Type B pancreatic cell (in vitro differentiated cells): ENCODE measurements around the gene UMOD. TPM values are rescaled to one million over a fixed set of nuclear protein-coding genes. Genes with fewer than 3 reads are reported as not detected.

Experiments used
- DNase-seq: peaks from one replicate; pipeline ENCODE4 v3.0.0; 2021; ENCODE audit warnings: mixed read lengths; ENCODE audit not compliant: unreplicated experiment; ENCODE audit errors: extremely low spot score
- H3K27ac Mint-ChIP-seq: 2 replicates; pipeline ENCODE4 v1.8.0; 2021; ENCODE audit warnings: mild to moderate bottlenecking, mixed read lengths
- H3K27me3 Mint-ChIP-seq: 2 replicates; pipeline ENCODE4 v1.8.0; 2021; ENCODE audit warnings: mixed read lengths
- H3K36me3 Mint-ChIP-seq: 2 replicates; pipeline ENCODE4 v1.8.0; 2021; ENCODE audit warnings: mixed read lengths
- H3K4me1 Mint-ChIP-seq: one replicate; pipeline ENCODE4 v1.8.0; 2021; ENCODE audit warnings: mixed read lengths; ENCODE audit not compliant: unreplicated experiment
- H3K4me3 Mint-ChIP-seq: 2 replicates; pipeline ENCODE4 v1.8.0; 2021; ENCODE audit warnings: mild to moderate bottlenecking, mixed read lengths
- H3K9me3 Mint-ChIP-seq: 2 replicates; pipeline ENCODE4 v1.8.0; 2021; ENCODE audit warnings: mixed read lengths
- CTCF ChIP-seq: fragments of 200-600 bp; sonication (generic); conservative IDR thresholded peaks from 2 replicates; pipeline ENCODE4 v1.5.0; 2021; ENCODE audit warnings: antibody characterized with exemption, mild to moderate bottlenecking
- total RNA-seq: library from RNA; stranded (reverse); gene quantifications from 2 replicates; pipeline ENCODE4 v1.2.1, GENCODE V29; 2021; ENCODE audit warnings: low replicate concordance

UMOD gene
- total RNA-seq, 1 donor from 2014 or later = not detected

- H3K36me3 Mint-ChIP-seq = no peaks in the 10 kb centered on the region
- no peak for DNase-seq
- H3K27me3 Mint-ChIP-seq = peaks cover 31% of the 10 kb centered on the region
- no peaks in the 10 kb centered on the region for H3K4me1 Mint-ChIP-seq
- peak; percentile 63 for TF ChIP-seq CTCF
- no peak overlapping the region for H3K27ac Mint-ChIP-seq
- no peaks in the 10 kb centered on the region for H3K9me3 Mint-ChIP-seq
- H3K4me3 Mint-ChIP-seq = no peak overlapping the region
Observed at GRCh38 chr16:20359997-20360396, 7.5 kb upstream of the UMOD start.

- TF ChIP-seq CTCF = no peak
- no peaks in the 10 kb centered on the region for H3K4me1 Mint-ChIP-seq
- no peaks in the 10 kb centered on the region for H3K9me3 Mint-ChIP-seq
- no peaks in the 10 kb centered on the region for H3K36me3 Mint-ChIP-seq
- H3K27me3 Mint-ChIP-seq = peaks cover 28% of the 10 kb centered on the region
- no peak overlapping the region for H3K4me3 Mint-ChIP-seq
- DNase-seq = no peak
- H3K27ac Mint-ChIP-seq = no peak overlapping the region
Observed at GRCh38 chr16:20355114-20355782, 2.7 kb upstream of the UMOD start.

GRCh38 chr16:20353379-20353778 lies 864 bp upstream of the UMOD start:
- Mint-ChIP-seq H3K27ac (no peak overlapping the region), H3K27me3 (peaks cover 18% of the 10 kb centered on the region), H3K4me1 (no peaks in the 10 kb centered on the region), H3K9me3 (no peaks in the 10 kb centered on the region), H3K4me3 (no peak overlapping the region), H3K36me3 (no peaks in the 10 kb centered on the region)
- TF ChIP-seq CTCF = no peak
- DNase-seq = no peak

GRCh38 chr16:20349615-20350014 lies 2.9 kb downstream of the UMOD start:
- Mint-ChIP-seq H3K27me3 (peaks cover 9% of the 10 kb centered on the region), H3K4me1 (no peaks in the 10 kb centered on the region), H3K27ac (no peak overlapping the region), H3K36me3 (no peaks in the 10 kb centered on the region), H3K4me3 (no peak overlapping the region), H3K9me3 (no peaks in the 10 kb centered on the region)
- DNase-seq = no peak
- peak; percentile 39 for TF ChIP-seq CTCF

GRCh38 chr16:20348365-20349185 lies 3.9 kb downstream of the UMOD start:
- Mint-ChIP-seq H3K4me1 (no peaks in the 10 kb centered on the region), H3K27me3 (peaks cover 9% of the 10 kb centered on the region), H3K27ac (no peak overlapping the region), H3K36me3 (no peaks in the 10 kb centered on the region), H3K9me3 (no peaks in the 10 kb centered on the region), H3K4me3 (no peak overlapping the region)
- DNase-seq = no peak
- TF ChIP-seq CTCF = no peak
